ENCODE data around the gene S100A12. TPM values are rescaled to one million over a fixed set of nuclear protein-coding genes. Genes with fewer than 3 reads are reported as not detected.

The S100A12 gene
- total RNA-seq, 4 donors from 2014 or later, result not detected

DNA sequence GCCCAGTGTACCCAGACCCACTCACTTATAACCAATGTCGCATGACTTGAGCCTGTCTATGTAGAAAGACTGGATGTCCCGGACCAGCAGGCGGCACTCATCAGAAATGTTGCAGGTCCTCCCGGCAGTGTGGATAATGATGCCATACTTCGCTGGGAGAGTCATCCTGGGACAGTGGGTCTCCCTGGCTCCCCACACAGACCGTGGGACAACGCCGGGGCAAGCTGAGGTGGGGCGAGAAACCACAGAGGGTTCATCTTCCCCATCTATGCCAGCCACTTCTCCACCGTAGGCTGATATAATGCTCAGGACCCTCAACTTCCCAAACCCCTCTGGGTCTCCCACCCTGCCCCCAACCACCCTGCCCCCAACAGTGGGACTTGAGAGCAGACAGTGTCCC is 35.1 kb downstream of the S100A12 start:
- Histone ChIP-seq H3K4me1 (no peaks in the 10 kb centered on the region), H3K4me3 (no peak overlapping the region), H3K36me3 (no peaks in the 10 kb centered on the region), H3K27me3 (no peaks in the 10 kb centered on the region), H3K27ac (no peak overlapping the region), H3K9me3 (no peaks in the 10 kb centered on the region)
- 95% methylated on average over 10 of the region's 10 CpGs; no CpG with 5 or more reads in 1 of the 2 donors for WGBS, 2 donors (ENCODE audit: low coverage in 1 of 2)
- intact Hi-C loops (cut with DNase I; ENCODE audit: low total_unique reads) (no loop called here), in situ Hi-C loops (cut with MboI; ENCODE audit: low pct_ligation_motif_present in 1 of 4, low pct_unique_long_range_greater_than_20kb in 1 of 4, low sequenced_read_pairs in 3 of 4) (no loop called here)
- no peak for DNase-seq
- no peak for TF ChIP-seq EP300 (IDR thresholded peaks at IDR 0.05; ENCODE audit: low read depth)

DNA sequence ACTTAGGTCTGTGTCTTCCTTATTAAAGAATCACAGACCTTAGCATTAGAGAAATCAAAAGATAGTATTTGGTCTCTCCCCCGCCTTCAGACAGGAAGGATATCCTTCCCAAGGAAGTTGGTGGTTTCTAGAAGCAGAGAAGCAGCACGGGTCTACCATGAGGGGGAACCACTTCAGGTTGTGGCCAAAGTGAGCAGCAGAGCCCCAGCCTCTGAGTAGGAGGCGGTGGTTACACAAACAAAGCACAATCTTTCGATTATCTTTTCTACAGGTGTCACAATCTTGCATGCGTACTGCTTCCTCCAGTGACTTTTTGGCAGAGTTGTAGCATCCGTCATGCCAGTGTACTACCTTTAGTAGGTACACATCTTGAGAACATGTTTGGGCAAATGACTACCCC is 35.6 kb downstream of the S100A12 start:
- Histone ChIP-seq H3K27me3 (no peaks in the 10 kb centered on the region), H3K36me3 (no peaks in the 10 kb centered on the region), H3K4me1 (no peaks in the 10 kb centered on the region), H3K9me3 (no peaks in the 10 kb centered on the region), H3K27ac (no peak overlapping the region), H3K4me3 (no peak overlapping the region)
- TF ChIP-seq, protein P1, sequence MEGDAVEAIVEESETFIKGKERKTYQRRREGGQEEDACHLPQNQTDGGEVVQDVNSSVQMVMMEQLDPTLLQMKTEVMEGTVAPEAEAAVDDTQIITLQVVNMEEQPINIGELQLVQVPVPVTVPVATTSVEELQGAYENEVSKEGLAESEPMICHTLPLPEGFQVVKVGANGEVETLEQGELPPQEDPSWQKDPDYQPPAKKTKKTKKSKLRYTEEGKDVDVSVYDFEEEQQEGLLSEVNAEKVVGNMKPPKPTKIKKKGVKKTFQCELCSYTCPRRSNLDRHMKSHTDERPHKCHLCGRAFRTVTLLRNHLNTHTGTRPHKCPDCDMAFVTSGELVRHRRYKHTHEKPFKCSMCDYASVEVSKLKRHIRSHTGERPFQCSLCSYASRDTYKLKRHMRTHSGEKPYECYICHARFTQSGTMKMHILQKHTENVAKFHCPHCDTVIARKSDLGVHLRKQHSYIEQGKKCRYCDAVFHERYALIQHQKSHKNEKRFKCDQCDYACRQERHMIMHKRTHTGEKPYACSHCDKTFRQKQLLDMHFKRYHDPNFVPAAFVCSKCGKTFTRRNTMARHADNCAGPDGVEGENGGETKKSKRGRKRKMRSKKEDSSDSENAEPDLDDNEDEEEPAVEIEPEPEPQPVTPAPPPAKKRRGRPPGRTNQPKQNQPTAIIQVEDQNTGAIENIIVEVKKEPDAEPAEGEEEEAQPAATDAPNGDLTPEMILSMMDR (IDR thresholded peaks at IDR 0.05), result no peak
- TF ChIP-seq POLR2A (IDR thresholded peaks at IDR 0.05) (no peak), POLR2AphosphoS5 (IDR thresholded peaks at IDR 0.05) (no peak), EP300 (IDR thresholded peaks at IDR 0.05; ENCODE audit: low read depth) (no peak)
- no peak for DNase-seq
- intact Hi-C loops (cut with DNase I; ENCODE audit: low total_unique reads) (no loop called here), in situ Hi-C loops (cut with MboI; ENCODE audit: low pct_ligation_motif_present in 1 of 4, low pct_unique_long_range_greater_than_20kb in 1 of 4, low sequenced_read_pairs in 3 of 4) (no loop called here)
- 63 to 92% methylated on average over 4 to 6 of the region's 6 CpGs for WGBS, 2 donors (ENCODE audit: low coverage in 1 of 2)

DNA sequence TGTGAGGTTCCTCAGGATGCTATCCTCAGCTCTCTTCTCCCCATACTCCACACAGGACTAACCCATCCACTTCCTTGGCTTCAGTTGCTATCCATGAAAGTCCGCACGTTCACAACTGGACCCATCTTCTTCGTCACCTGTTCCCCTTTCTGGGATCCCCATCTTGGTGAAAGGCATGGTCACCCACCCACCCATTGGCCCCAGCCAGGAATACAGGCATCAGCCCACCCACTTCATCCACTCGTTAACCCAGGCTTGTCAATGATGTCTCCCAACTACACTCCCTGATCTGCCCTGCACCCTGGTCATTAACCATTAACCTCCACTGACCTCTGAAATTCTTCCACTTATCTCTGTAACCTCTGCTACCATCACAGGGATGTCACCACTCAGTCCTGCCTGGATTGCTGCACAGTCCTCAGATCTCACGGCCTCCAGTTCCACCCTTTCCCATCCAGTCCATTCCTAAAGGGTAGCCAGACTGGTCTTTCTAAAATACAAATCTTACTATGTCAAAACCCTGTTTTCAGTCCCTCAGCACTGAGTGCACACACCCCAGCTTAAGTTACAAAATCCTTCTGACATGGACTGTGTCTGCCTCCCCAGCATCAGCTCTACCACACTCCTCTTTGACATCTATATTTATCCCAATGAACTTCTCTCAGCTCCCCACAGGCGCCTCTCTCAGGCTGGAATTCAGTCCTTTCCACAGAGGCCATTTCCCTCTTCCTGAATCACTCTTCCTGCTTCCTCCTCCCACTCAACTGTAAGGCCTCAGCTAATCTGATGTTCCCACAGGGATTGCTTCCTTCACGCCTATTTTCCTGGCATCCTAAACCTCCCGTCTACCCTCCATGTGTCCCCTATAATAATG is 37.2 kb downstream of the S100A12 start:
- H3K9me3 ChIP-seq, result no peaks in the 10 kb centered on the region
- H3K27me3 ChIP-seq, result no peaks in the 10 kb centered on the region
- no peak for DNase-seq
- no peaks in the 10 kb centered on the region for H3K36me3 ChIP-seq
- WGBS, 2 donors (ENCODE audit: low coverage in 1 of 2), result 79% methylated on average over 8 of the region's 8 CpGs
- no peak for TF ChIP-seq POLR2AphosphoS5 (IDR thresholded peaks at IDR 0.05)
- TF ChIP-seq, protein P1 (IDR thresholded peaks at IDR 0.05), result no peak
- TF ChIP-seq EP300 (IDR thresholded peaks at IDR 0.05; ENCODE audit: low read depth), result no peak
- TF ChIP-seq POLR2A (IDR thresholded peaks at IDR 0.05), result no peak
- no peak overlapping the region for H3K27ac ChIP-seq
- in situ Hi-C loops (cut with MboI; ENCODE audit: low pct_ligation_motif_present in 1 of 4, low pct_unique_long_range_greater_than_20kb in 1 of 4, low sequenced_read_pairs in 3 of 4), result no loop called here
- no peak overlapping the region for H3K4me3 ChIP-seq
- H3K4me1 ChIP-seq, result no peaks in the 10 kb centered on the region
- intact Hi-C loops (cut with DNase I; ENCODE audit: low total_unique reads), result no loop called here

DNA sequence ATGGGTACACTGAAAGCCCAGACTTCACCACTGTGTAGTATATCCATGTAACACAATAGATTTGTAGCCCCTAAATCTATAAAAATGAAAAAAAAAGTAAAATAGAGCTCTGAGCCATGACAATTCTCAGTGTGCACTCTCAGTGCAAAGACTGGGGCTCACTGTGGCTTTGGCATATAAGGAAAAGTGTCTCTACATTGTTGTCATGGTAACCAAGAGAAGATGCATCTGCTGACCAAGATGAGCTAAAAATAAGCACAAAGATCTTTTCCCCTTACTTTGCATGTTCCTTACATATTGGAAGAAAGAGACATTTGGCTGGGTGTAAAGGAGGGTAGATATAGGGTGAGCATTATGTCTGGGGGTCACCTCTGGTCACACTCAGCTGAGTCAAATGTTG is 38.8 kb downstream of the S100A12 start:
- Histone ChIP-seq H3K36me3 (no peaks in the 10 kb centered on the region), H3K4me3 (no peak overlapping the region), H3K4me1 (no peaks in the 10 kb centered on the region), H3K27me3 (no peaks in the 10 kb centered on the region), H3K9me3 (peaks cover 0 to 3% of the 10 kb centered on the region in 2 donors), H3K27ac (no peak overlapping the region)
- TF ChIP-seq EP300 (IDR thresholded peaks at IDR 0.05; ENCODE audit: low read depth), result no peak
- TF ChIP-seq, protein P1 (IDR thresholded peaks at IDR 0.05), result no peak
- no peak for TF ChIP-seq POLR2AphosphoS5 (IDR thresholded peaks at IDR 0.05)
- no peak for TF ChIP-seq POLR2A (IDR thresholded peaks at IDR 0.05)
- no peak for DNase-seq
- intact Hi-C loops (cut with DNase I; ENCODE audit: low total_unique reads), result no loop called here
- in situ Hi-C loops (cut with MboI; ENCODE audit: low pct_ligation_motif_present in 1 of 4, low pct_unique_long_range_greater_than_20kb in 1 of 4, low sequenced_read_pairs in 3 of 4), result no loop called here
